GM12878 (cell line): ENCODE data around the gene ESPNL. TPM values are rescaled to one million over a fixed set of nuclear protein-coding genes. Genes with fewer than 3 reads are reported as not detected.

Experiments
- ATAC-seq: fragments of 200-7000 bp; cut with Tn5 transposase; 3 replicates; pipeline ENCODE4 v1.9.1; 2020; ENCODE audit warnings: mild to moderate bottlenecking, moderate library complexity
- BruUV-seq: library from RNA; stranded (reverse); fragments of 400-500 nt; replicated peaks from 2 replicates; lab custom pipeline; 2021; lab: Mats Ljungman, UMichigan
- CTCF ChIA-PET: fragments of 300-600 bp; sonication (Branson Sonifier 250); formaldehyde crosslinking; extraction: SDS; loops from one replicate; lab custom pipeline; 2021; ENCODE audit warnings: inconsistent platforms; lab: Yijun Ruan, JAX
- POLR2A ChIA-PET: fragments of 350-600 bp; formaldehyde crosslinking; extraction: SDS; loops from one replicate; lab custom pipeline; 2021; ENCODE audit warnings: inconsistent platforms; lab: Charles Lee
- RAD21 ChIA-PET: fragments of 300-600 bp; sonication (Branson Sonifier 250); formaldehyde crosslinking; loops from one replicate; lab custom pipeline; 2023; ENCODE audit warnings: antibody characterized with exemption; ENCODE audit not compliant: unreplicated experiment; lab: Charles Lee
- SMC1A ChIA-PET: fragments of 300-600 bp; sonication (Branson Sonifier 250); formaldehyde crosslinking; loops from one replicate; lab custom pipeline; 2023; ENCODE audit not compliant: unreplicated experiment, uncharacterized antibody; lab: Charles Lee
- DNase-seq: peaks from one replicate; pipeline ENCODE4 v3.0.0-alpha.2; 2011; ENCODE audit warnings: low read depth, low spot score
- FAIRE-seq: peaks from 3 replicates; lab custom pipeline; 2011; peaks lifted over from hg19 to GRCh38; lab: Jason Lieb, UNC
- H2AFZ ChIP-seq: 2 replicates; pipeline ENCODE4 v1.6.0; 2011; ENCODE audit warnings: low read depth, low read length, control low read depth; ENCODE audit not compliant: control insufficient read depth
- H3K27ac ChIP-seq: 2 replicates; pipeline ENCODE4 v1.5.1; 2011; ENCODE audit warnings: control low read depth; ENCODE audit not compliant: control insufficient read depth, insufficient read depth
- H3K27me3 ChIP-seq, 2 experiments: replicated peaks in 1 of 2; 2 replicates each; pipeline versions ENCODE4 v1.6.0 to v1.6.1; 2011; ENCODE audit warnings: low read length in 1 of 2; ENCODE audit not compliant: control insufficient read depth in 2 of 2, insufficient read depth in 2 of 2
- H3K36me3 ChIP-seq, 2 experiments: 2 replicates each; pipeline ENCODE4 v1.5.1; 2011; ENCODE audit warnings: low read length in 1 of 2; ENCODE audit not compliant: control insufficient read depth in 2 of 2, insufficient read depth in 2 of 2
- H3K4me1 ChIP-seq: 2 replicates; pipeline ENCODE4 v1.6.1; 2011; ENCODE audit warnings: mild to moderate bottlenecking, low read length, moderate library complexity, mixed read lengths; ENCODE audit not compliant: control insufficient read depth, insufficient read depth
- H3K4me2 ChIP-seq: 2 replicates; pipeline ENCODE4 v1.6.0; 2011; ENCODE audit warnings: control low read depth; ENCODE audit not compliant: control insufficient read depth, insufficient read depth
- H3K4me3 ChIP-seq: fragments of 200-600 bp; sonication (generic); 2 replicates; pipeline ENCODE4 v1.5.1; 2016
- H3K79me2 ChIP-seq: 2 replicates; pipeline ENCODE4 v1.6.0; 2011; ENCODE audit warnings: low read length; ENCODE audit not compliant: control insufficient read depth, insufficient read depth
- H3K9ac ChIP-seq: 2 replicates; pipeline ENCODE4 v1.8.0; 2011; ENCODE audit warnings: low read length, control low read depth, mixed read lengths; ENCODE audit not compliant: control insufficient read depth, insufficient read depth
- H3K9me3 ChIP-seq: replicated peaks from 3 replicates; pipeline ENCODE4 v1.5.1; 2011; ENCODE audit warnings: mild to moderate bottlenecking, low read length; ENCODE audit not compliant: control insufficient read depth, insufficient read depth
- H4K20me1 ChIP-seq: 2 replicates; pipeline ENCODE4 v1.6.0; 2011; ENCODE audit not compliant: control insufficient read depth, insufficient read depth
- ASH2L ChIP-seq: fragments of 300-600, 200-600 bp; sonication (generic); IDR thresholded peaks from 2 replicates; pipeline ENCODE4 v1.6.1; 2017; ENCODE audit warnings: low read depth, mild to moderate bottlenecking, borderline replicate concordance
- BHLHE40 ChIP-seq, 2 experiments: fragments of 450-650 bp in 1 of 2; IDR thresholded peaks; 2 replicates each; pipeline ENCODE4 v1.6.1; 2011 to 2017; ENCODE audit warnings: low read depth in 2 of 2, borderline replicate concordance in 1 of 2, improper control_type of control experiment in 1 of 2, low read length in 1 of 2, mild to moderate bottlenecking in 1 of 2
- CHD2 ChIP-seq: IDR thresholded peaks from 2 replicates; pipeline ENCODE4 v1.6.1; 2011; ENCODE audit warnings: low read depth, low read length, improper control_type of control experiment, borderline replicate concordance
- FOS ChIP-seq: IDR thresholded peaks from 3 replicates; pipeline ENCODE4 v1.6.1; 2011; ENCODE audit warnings: borderline replicate concordance; ENCODE audit not compliant: insufficient read length; ENCODE audit errors: extremely low read depth
- HCFC1 ChIP-seq: fragments of 150-350 bp; IDR thresholded peaks from 2 replicates; pipeline ENCODE4 v1.6.1; 2014; ENCODE audit warnings: low read length
- JUND ChIP-seq: IDR thresholded peaks from 2 replicates; pipeline ENCODE4 v1.6.1; 2012; ENCODE audit warnings: low read depth, mild to moderate bottlenecking, low read length, improper control_type of control experiment, moderate library complexity
- SP1 ChIP-seq: IDR thresholded peaks from one replicate; pipeline ENCODE4 v1.6.1; 2011; ENCODE audit warnings: low read depth, low read length
- ZSCAN29 ChIP-seq: fragments of 450-650 bp; IDR thresholded peaks from 2 replicates; pipeline ENCODE4 v1.6.1; 2017; ENCODE audit warnings: mild to moderate bottlenecking, moderate library complexity
- WGBS: methylation state at CpG from one replicate; pipeline ENCODE4 v1.1.6; 2016; ENCODE audit warnings: low lambda C conversion rate; ENCODE audit not compliant: insufficient replicate concordance, insufficient coverage; ENCODE audit errors: missing lambda C conversion rate; 5-methylcytosine and 5-hydroxymethylcytosine counted together
- in situ Hi-C: fragments of 300-500 bp; cut with MboI; formaldehyde crosslinking; loops from 9 replicates; pipeline ENCODE4 v1.14.3; 2018; ENCODE audit warnings: mixed read lengths
- intact Hi-C: fragments of 100-400 bp; cut with micrococcal nuclease; formaldehyde crosslinking; loops from one replicate; pipeline ENCODE4 v1.14.2; 2022; ENCODE audit not compliant: unreplicated experiment
- polyA plus RNA-seq, 11 experiments: library from polyadenylated mRNA; depleted of rRNA in 4 of 11; unstranded in 6 of 11; stranded (reverse) in 5 of 11; fragments of >200 nt; fragmentation: Nextera tagmentation in 4 of 11; fragmentation: Illumina TruSeq in 1 of 11; extraction: Ambion mirVana in 4 of 11; extraction: Trizol in 1 of 11; gene quantifications; 1 replicate in 1 of 11; 2 replicates in 10 of 11; pipeline versions ENCODE4 v1.2.1 to v1.2.3, GENCODE V29; 2011 to 2016; ENCODE audit warnings: inconsistent platforms in 2 of 11, missing spikeins in 2 of 11, low read depth in 1 of 11
- total RNA-seq, 4 experiments: library from RNA; depleted of rRNA in 3 of 4; stranded (reverse); fragments of >200 nt in 3 of 4; fragmentation: Illumina TruSeq in 1 of 4; extraction: Trizol in 1 of 4; gene quantifications; 2 replicates each; pipeline versions ENCODE4 v1.2.1 to v1.2.3, GENCODE V29; 2013 to 2021

Gene ESPNL
- total and polyA plus RNA-seq, 10 of the 15 experiments (the other 5 are each of a cell fraction or from before 2014, with no cell fraction given): 0.05 to 0.94 (median 0.36) TPM; not detected in 3

DNA sequence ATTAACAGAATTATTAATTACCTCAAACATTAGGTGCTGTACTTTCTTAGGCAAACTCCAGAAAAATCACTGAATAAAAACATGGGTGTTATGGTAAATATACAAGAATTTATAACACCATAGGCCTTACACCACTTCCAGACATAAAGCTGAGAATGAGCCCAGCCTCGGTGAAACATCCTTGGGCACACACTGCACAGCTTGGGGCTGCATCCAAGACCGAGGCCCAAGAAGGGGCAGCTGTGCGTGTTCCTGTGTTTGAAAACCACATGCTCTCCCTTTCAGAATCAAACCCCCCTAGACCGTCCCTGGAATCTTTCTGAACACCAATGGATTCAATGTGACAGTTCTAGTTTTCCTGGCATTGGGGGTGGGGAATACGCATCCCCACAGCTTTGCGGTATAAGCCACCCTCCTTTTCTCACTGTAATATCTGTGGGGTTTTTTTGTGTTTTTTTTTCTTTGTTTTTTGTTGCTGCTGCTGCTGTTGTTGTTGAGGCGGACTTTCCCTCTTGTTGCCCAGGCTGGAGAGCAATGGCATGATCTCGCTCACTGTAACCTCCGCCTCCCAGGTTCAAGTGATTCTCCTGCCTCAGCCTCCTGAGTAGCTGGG lies 71.5 kb downstream of the ESPNL start:
- Histone ChIP-seq H3K27me3 (no peaks in the 10 kb centered on the region), H3K4me2 (no peak overlapping the region), H2AFZ (no peak overlapping the region), H3K9ac (no peak overlapping the region), H3K36me3 (peaks cover 10 to 28% of the 10 kb centered on the region in 2 experiments), H3K9me3 (no peaks in the 10 kb centered on the region), H4K20me1 (no peaks in the 10 kb centered on the region; the same call in 1 of the 2 replicates), H3K4me3 (no peak overlapping the region), H3K27ac (no peak overlapping the region), H3K79me2 (no peaks in the 10 kb centered on the region), H3K4me1 (no peaks in the 10 kb centered on the region)
- FAIRE-seq (no peak), DNase-seq (no peak), ATAC-seq (no peak)
- intact Hi-C loops: no loop called here
- ChIA-PET CTCF (no interaction called here), RAD21 (interaction anchor here (1.2 kb wide), 1 partner anchor 92 kb away, joined by 4 read pairs; no protein-coding TSS in a partner anchor), POLR2A (no interaction called here), SMC1A (no interaction called here)
- 96% methylated on average over 9 of the region's 9 CpGs for WGBS
- BruUV-seq: no TSS peak
- TF ChIP-seq ZSCAN29: no peak
- TF ChIP-seq HCFC1: no peak
- TF ChIP-seq ASH2L: no peak
- no peak for TF ChIP-seq CHD2
- no peak for TF ChIP-seq BHLHE40 (IDR thresholded peaks at IDR 0.05; ENCODE audit: borderline replicate concordance in 1 of 2, low read depth in 2 of 2, low read length in 1 of 2)
- TF ChIP-seq SP1: no peak
- TF ChIP-seq JUND: no peak
- TF ChIP-seq FOS: no peak
- in situ Hi-C loops: no loop called here
